ENCODE measurements around the gene EPB41L2.

DNA sequence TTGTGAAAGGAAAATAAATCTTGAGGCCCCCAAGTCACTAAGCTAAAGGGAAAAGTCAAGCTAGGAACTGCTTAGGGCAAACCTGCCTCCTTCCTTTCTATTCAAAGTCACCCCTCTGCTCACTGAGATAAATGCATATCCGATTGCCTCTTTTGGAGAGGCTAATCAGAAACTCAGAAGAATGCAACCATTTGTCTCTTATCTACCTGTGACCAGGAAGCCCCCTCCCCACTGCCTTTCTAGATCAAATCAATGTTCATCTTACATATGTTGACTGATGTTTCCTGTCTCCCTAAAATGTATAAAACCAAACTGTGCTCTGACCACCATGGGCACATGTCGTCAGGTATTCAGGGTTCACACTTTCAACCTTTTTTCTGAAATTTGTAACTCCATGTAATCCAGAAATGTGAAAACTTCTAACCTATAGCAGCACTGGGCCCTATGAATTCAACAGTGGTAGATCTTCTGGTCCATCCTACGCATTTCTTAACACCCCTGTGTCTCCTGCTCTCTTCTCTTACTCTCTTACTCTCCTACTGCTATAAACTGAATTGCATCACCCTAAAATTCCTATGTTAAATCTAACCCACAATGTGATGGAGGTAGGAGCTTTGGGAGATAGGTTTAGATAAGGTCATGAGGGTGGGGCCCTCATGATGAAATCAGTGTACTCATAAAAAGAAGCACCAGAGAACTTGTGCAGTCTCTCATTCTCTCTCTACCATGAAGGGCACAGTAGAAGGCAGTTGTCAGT, 89.3 kb downstream of the EPB41L2 start:
- TF ChIP-seq, protein P1, sequence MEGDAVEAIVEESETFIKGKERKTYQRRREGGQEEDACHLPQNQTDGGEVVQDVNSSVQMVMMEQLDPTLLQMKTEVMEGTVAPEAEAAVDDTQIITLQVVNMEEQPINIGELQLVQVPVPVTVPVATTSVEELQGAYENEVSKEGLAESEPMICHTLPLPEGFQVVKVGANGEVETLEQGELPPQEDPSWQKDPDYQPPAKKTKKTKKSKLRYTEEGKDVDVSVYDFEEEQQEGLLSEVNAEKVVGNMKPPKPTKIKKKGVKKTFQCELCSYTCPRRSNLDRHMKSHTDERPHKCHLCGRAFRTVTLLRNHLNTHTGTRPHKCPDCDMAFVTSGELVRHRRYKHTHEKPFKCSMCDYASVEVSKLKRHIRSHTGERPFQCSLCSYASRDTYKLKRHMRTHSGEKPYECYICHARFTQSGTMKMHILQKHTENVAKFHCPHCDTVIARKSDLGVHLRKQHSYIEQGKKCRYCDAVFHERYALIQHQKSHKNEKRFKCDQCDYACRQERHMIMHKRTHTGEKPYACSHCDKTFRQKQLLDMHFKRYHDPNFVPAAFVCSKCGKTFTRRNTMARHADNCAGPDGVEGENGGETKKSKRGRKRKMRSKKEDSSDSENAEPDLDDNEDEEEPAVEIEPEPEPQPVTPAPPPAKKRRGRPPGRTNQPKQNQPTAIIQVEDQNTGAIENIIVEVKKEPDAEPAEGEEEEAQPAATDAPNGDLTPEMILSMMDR (IDR thresholded peaks at IDR 0.05; ENCODE audit: insufficient read depth, low read depth, low read length), result no peak
- TF ChIP-seq EZH2 (IDR thresholded peaks at IDR 0.05; ENCODE audit: insufficient read depth, low read length), result no peak
